ENCODE results near the gene TPCN2.

TPCN2 gene

DNA sequence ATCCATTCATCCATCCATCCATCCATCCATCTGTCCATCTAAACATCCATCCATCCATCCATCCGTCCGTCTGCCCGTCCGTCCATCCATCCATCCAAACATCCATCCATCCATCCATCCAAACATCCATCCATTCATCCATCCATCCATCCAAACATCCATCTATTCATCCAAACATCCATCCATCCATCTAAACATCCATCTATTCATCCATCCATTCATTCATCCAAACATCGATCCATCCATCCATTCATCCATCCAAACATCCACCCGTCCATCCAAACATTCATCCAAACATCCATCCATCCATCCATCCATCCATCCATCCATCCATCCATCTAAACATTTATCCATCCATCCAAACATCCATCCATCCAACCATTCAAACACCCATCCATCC lies 61.7 kb downstream of the TPCN2 start:
- Histone ChIP-seq H3K27ac (no peak overlapping the region), H3K4me3 (ENCODE audit: low read depth in 1 of 2, low read length in 1 of 2) (no peak overlapping the region), H3K9me3 (no peaks in the 10 kb centered on the region), H3K36me3 (no peaks in the 10 kb centered on the region), H3K4me1 (ENCODE audit: control insufficient read depth in 1 of 2, insufficient read depth in 1 of 2, low read depth in 1 of 2, low read length in 1 of 2) (no peaks in the 10 kb centered on the region), H3K27me3 (no peaks in the 10 kb centered on the region)
- TF ChIP-seq, protein P1, sequence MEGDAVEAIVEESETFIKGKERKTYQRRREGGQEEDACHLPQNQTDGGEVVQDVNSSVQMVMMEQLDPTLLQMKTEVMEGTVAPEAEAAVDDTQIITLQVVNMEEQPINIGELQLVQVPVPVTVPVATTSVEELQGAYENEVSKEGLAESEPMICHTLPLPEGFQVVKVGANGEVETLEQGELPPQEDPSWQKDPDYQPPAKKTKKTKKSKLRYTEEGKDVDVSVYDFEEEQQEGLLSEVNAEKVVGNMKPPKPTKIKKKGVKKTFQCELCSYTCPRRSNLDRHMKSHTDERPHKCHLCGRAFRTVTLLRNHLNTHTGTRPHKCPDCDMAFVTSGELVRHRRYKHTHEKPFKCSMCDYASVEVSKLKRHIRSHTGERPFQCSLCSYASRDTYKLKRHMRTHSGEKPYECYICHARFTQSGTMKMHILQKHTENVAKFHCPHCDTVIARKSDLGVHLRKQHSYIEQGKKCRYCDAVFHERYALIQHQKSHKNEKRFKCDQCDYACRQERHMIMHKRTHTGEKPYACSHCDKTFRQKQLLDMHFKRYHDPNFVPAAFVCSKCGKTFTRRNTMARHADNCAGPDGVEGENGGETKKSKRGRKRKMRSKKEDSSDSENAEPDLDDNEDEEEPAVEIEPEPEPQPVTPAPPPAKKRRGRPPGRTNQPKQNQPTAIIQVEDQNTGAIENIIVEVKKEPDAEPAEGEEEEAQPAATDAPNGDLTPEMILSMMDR (IDR thresholded peaks at IDR 0.05), result no peak

DNA sequence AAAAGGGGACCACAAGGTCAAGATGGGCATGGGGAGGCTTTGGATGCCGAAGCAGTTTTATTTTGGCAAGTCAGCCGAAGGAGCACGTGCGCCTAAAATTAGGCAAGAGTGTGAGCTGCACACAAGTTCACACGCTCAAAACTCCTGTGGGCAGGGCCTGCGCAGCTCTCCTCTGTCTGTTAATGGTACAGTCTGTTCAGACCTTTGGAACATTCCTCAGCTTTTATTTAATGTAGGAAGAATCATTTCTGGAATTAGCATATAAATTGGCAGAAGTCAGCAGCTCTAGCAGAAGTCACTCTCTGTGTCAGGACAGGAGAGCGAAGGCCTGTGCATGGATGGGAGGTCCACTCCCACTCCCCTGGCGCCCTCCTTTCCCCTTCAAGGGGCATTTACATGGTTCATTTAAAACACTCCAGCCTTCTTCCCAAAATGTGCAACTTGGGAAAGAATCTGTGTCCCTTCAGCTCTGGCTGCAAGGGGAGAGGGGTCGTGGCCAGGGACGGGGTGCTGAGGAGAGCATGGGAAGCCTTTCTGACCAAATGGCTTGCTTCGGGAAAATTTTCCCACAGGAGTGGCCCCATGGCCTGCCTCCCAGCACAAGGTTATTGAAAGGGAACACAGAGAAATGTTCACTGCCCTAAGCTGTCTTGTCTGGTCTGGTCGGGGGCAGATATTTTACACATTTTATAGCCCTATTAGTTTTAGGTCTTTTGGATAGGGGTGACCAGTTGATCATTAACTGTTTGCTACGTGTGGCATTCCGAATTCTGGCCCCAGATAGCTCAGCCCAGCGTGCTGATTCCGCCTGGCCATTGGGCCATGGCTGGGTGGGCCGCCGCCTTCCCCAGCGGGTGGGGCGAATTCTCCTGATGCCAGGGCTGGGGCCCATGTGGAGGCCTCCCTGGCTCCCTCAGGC lies 63.2 kb downstream of the TPCN2 start:
- Histone ChIP-seq H3K27ac (no peak overlapping the region), H3K4me3 (ENCODE audit: low read depth in 1 of 2, low read length in 1 of 2) (no peak overlapping the region), H3K27me3 (no peaks in the 10 kb centered on the region), H3K4me1 (ENCODE audit: control insufficient read depth in 1 of 2, insufficient read depth in 1 of 2, low read depth in 1 of 2, low read length in 1 of 2) (no peaks in the 10 kb centered on the region), H3K36me3 (no peaks in the 10 kb centered on the region), H3K9me3 (no peaks in the 10 kb centered on the region)
- TF ChIP-seq, protein P1 (IDR thresholded peaks at IDR 0.05), result no peak

DNA sequence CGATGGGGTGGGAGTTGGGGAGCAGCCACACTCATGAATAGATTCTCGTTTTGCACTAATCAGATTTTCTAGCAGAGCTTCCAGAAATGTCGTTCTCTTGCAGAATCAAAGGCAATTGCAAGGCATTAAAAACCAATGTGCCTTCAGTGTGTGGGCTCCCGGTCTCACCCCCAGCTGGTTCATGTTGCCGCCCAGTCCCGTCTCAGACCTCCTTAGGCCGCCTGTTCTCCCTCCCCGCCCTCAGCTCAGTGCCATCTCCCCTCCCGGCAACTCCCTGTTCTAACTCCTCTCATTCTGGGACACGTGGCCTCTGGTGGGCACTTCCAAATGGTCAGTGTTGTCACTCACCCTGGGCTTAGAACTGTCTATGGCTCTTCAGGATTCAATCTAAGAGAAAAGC lies 64.5 kb downstream of the TPCN2 start:
- no peaks in the 10 kb centered on the region for H3K36me3 ChIP-seq
- H3K4me3 ChIP-seq (ENCODE audit: low read depth in 1 of 2, low read length in 1 of 2), result no peak overlapping the region
- no peaks in the 10 kb centered on the region for H3K9me3 ChIP-seq
- TF ChIP-seq, protein P1 (IDR thresholded peaks at IDR 0.05), result no peak
- H3K27me3 ChIP-seq, result no peaks in the 10 kb centered on the region
- no peaks in the 10 kb centered on the region for H3K4me1 ChIP-seq (ENCODE audit: control insufficient read depth in 1 of 2, insufficient read depth in 1 of 2, low read depth in 1 of 2, low read length in 1 of 2)
- no peak overlapping the region for H3K27ac ChIP-seq

DNA sequence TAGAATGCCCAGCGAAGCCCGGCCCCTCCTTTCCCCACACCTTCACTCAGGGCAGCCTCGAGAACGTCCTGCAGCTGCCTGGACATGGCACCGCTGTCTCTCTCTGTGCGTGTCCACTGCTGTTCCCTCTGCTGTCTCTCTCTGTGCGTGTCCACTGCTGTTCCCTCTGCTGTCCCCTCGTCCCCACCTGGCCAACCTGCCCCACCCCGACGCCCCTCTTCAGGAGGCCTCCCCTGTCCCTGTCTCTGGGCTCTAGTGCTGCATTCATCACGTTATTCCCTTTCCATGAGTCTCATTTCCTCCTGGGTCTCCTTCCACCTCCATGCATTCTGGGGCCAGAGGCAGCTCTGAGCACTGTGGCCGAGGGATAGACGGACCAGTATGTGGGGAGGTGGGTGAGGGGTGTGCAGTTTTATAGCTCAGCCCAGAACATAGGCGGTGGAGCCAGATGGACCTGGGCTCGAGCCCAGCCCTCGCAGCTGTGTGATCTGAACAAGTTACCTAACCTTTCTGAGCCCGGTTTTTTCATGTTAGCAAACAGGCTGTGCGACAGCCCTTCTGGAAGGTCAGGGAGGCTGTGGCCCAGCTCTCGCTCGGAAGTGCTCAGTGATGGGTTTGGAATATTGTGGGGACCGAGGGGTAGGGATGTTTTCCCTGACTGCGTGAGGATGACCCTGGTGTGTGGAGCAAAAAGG lies 65.1 kb downstream of the TPCN2 start:
- Histone ChIP-seq H3K4me3 (ENCODE audit: low read depth in 1 of 2, low read length in 1 of 2) (no peak overlapping the region), H3K27me3 (no peaks in the 10 kb centered on the region), H3K9me3 (no peaks in the 10 kb centered on the region), H3K36me3 (no peaks in the 10 kb centered on the region), H3K4me1 (ENCODE audit: control insufficient read depth in 1 of 2, insufficient read depth in 1 of 2, low read depth in 1 of 2, low read length in 1 of 2) (no peaks in the 10 kb centered on the region), H3K27ac (no peak overlapping the region)
- TF ChIP-seq, protein P1 (IDR thresholded peaks at IDR 0.05), result no peak

GRCh38 chr11:69114362-69114761 lies 65.6 kb downstream of the TPCN2 start:
- Histone ChIP-seq H3K4me1 (ENCODE audit: control insufficient read depth in 1 of 2, insufficient read depth in 1 of 2, low read depth in 1 of 2, low read length in 1 of 2) (no peaks in the 10 kb centered on the region), H3K27me3 (no peaks in the 10 kb centered on the region), H3K4me3 (ENCODE audit: low read depth in 1 of 2, low read length in 1 of 2) (no peak overlapping the region), H3K9me3 (no peaks in the 10 kb centered on the region), H3K27ac (no peak overlapping the region), H3K36me3 (no peaks in the 10 kb centered on the region)
- TF ChIP-seq, protein P1 (IDR thresholded peaks at IDR 0.05), result no peak
